ENCODE measurements around the gene PRM2. TPM values are rescaled to one million over a fixed set of nuclear protein-coding genes. Genes with fewer than 3 reads are reported as not detected.

PRM2 gene
- total RNA-seq, 2 donors from 2014 or later: 343 TPM; not detected in 1

DNA sequence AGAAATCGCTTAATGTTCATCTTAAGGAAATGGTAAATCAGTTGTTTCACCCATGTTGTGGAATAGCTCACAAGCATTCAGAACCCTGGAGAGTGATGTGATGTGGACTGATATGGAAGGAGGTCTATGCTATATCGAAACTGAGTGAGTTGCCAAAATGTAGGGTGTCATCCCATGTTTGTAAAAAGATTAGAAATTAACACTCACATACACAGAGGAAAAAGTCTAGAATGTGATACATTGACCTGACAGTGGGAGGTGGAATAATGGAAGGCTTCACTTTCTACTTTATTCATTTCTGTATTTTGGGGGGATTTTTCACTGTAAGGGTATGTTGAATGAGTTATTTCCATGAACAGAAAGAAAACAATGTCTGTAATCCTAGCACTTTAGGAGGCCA is 9.6 kb upstream of the PRM2 start:
- no peak for DNase-seq (ENCODE audit: low spot score)
- H3K27ac ChIP-seq: no peak overlapping the region
- no peaks in the 10 kb centered on the region for H3K27me3 ChIP-seq (replicated peaks; ENCODE audit: insufficient read depth)
- WGBS: 82% methylated on average over 2 of the region's 2 CpGs
- no peak overlapping the region for H3K4me3 ChIP-seq
- TF ChIP-seq POLR2AphosphoS5 (IDR thresholded peaks at IDR 0.05) (no peak), POLR2A (IDR thresholded peaks at IDR 0.05) (no peak)
- TF ChIP-seq, protein P1, sequence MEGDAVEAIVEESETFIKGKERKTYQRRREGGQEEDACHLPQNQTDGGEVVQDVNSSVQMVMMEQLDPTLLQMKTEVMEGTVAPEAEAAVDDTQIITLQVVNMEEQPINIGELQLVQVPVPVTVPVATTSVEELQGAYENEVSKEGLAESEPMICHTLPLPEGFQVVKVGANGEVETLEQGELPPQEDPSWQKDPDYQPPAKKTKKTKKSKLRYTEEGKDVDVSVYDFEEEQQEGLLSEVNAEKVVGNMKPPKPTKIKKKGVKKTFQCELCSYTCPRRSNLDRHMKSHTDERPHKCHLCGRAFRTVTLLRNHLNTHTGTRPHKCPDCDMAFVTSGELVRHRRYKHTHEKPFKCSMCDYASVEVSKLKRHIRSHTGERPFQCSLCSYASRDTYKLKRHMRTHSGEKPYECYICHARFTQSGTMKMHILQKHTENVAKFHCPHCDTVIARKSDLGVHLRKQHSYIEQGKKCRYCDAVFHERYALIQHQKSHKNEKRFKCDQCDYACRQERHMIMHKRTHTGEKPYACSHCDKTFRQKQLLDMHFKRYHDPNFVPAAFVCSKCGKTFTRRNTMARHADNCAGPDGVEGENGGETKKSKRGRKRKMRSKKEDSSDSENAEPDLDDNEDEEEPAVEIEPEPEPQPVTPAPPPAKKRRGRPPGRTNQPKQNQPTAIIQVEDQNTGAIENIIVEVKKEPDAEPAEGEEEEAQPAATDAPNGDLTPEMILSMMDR (IDR thresholded peaks at IDR 0.05): no peak
- H3K4me1 ChIP-seq (replicated peaks): no peaks in the 10 kb centered on the region
- no peaks in the 10 kb centered on the region for H3K9me3 ChIP-seq
- no peaks in the 10 kb centered on the region for H3K36me3 ChIP-seq
- intact Hi-C loops (cut with DNase I): no loop called here

DNA sequence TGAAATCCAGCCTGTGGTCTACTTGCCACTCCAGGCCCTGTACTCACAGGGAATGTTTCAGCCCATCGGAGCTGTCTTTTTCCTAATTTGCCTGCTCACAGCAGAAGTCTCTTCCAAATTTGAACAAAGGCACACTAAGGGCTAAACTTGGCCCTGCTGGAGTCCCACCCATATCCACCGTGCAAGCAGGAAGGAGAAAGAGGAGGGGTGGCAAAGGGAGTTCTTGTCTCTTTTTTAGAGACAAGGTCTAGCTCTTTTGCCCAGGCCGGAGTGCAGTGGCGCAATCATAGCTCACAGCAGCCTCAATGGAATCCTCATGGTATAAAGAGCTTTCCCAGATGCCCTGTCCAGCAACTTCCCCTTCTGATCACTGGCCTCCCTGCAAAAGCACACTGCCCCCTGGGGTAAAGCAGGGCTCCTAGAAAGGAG is 7.6 kb upstream of the PRM2 start:
- Histone ChIP-seq H3K36me3 (no peaks in the 10 kb centered on the region), H3K27me3 (replicated peaks; ENCODE audit: insufficient read depth) (no peaks in the 10 kb centered on the region), H3K27ac (no peak overlapping the region), H3K4me1 (replicated peaks) (no peaks in the 10 kb centered on the region), H3K4me3 (no peak overlapping the region), H3K9me3 (no peaks in the 10 kb centered on the region)
- DNase-seq (ENCODE audit: low spot score): no peak
- intact Hi-C loops (cut with DNase I): no loop called here
- 48% methylated on average over 4 of the region's 4 CpGs for WGBS
- no peak for TF ChIP-seq POLR2A (IDR thresholded peaks at IDR 0.05)
- no peak for TF ChIP-seq POLR2AphosphoS5 (IDR thresholded peaks at IDR 0.05)
- TF ChIP-seq, protein P1 (IDR thresholded peaks at IDR 0.05): no peak

DNA sequence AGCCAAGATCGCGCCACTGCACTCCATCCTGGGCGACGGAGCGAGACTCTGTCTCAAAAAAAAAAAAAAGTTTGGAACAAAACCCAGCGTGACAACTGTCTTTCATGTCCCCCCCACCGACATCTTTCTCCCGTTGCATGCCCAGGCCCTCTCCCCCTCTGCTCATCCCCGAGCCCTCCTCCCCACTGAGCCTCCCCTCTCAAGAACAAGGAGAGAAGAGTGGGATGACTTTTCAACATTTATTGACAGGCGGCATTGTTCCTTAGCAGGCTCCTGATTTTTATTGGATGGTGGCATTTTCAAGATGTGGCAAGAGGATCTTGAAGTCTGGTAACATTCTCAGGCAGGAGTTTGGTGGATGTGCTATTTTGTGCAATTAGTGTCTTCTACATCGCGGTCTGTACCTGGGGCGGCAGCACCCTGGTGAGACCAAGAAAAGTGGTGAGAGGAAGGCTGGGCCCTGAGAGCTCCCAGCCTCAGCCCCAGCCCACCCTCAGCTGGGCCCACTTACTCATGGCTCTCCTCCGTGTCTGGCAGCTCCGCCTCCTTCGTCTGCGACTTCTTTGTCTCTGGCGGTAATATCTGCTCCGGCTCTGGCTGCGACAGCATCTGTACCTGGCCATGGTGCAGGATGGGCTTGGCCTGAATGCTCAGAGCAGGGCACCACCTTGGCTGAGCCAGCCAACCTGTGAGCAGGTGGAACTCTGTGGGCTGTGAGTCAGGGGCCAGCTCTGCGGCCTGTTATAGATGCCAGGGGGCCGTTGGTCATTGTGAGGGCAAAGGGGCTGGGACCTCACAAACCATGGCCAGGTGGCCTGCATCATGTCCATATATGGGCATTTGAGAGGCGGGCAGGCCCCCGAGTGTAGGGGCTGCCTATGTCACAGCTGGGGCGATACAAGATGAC is 4.6 kb upstream of the PRM2 start, which contains the start of gene PRM1:
Gene PRM1, minus strand, starts transcription at position 715 of the 907 bp plus-strand sequence. Its CDS starts 92 bp downstream, at position 623.
- H3K36me3 ChIP-seq: no peaks in the 10 kb centered on the region
- intact Hi-C loops (cut with DNase I): no loop called here
- H3K27me3 ChIP-seq (replicated peaks; ENCODE audit: insufficient read depth): no peaks in the 10 kb centered on the region
- no peak within 1 kb of the TSS for H3K4me3 ChIP-seq
- no peak for DNase-seq (ENCODE audit: low spot score)
- WGBS: 86% methylated on average over 25 of the region's 25 CpGs
- no peak within 1 kb of the TSS for H3K27ac ChIP-seq
- TF ChIP-seq POLR2A (IDR thresholded peaks at IDR 0.05) (no peak), POLR2AphosphoS5 (IDR thresholded peaks at IDR 0.05) (no peak)
- TF ChIP-seq, protein P1 (IDR thresholded peaks at IDR 0.05): no peak
- no peaks in the 10 kb centered on the region for H3K9me3 ChIP-seq
- no peaks in the 10 kb centered on the region for H3K4me1 ChIP-seq (replicated peaks)

DNA sequence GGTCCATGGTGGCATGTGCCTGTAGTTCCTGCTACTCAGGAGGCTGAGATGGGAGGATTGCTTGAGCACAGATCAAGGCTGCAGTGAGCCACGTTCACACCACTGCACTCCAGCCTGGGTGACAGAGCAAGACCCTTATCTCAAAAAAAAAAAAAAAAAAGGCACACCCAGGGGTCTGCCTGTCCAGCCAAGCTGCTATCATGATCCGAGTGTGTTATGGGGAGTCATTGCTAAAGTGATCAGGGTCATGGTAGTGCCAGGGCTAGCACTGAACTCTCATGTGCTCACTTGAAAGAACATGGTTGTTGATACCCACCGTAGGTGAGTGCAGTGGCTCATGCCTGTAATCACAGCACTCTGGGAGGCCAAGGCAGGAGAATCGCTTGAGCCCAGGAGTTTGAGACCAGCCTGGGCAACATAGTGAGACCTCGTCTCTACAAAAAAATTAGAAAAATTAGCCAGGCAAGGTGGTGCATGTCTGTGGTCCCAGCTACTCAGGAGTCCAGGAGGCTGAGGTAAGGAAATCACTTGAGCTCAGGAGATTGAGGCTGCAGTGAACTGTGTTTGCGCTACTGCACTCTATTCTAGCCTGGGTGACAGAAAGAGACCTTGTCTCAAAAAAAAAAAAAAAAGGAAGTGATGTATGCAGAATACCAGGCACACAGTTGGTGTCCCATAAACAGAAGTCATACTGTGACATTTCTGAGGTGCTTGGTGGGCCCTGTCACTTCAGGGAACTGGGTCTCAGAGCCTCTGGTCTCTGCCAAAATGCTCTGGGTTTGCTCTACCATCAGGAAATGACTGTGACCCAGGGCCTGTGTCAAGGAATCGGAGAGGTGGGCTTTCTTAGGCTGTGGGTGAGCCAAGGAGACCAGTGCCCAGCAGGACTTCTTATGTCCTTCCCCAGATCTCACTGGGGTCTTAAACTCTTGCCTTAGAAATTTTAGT is 2.7 kb upstream of the PRM2 start:
- Histone ChIP-seq H3K4me3 (no peak overlapping the region), H3K27ac (no peak overlapping the region), H3K27me3 (replicated peaks; ENCODE audit: insufficient read depth) (no peaks in the 10 kb centered on the region), H3K9me3 (no peaks in the 10 kb centered on the region), H3K36me3 (no peaks in the 10 kb centered on the region), H3K4me1 (replicated peaks) (no peaks in the 10 kb centered on the region)
- intact Hi-C loops (cut with DNase I): no loop called here
- TF ChIP-seq POLR2A (IDR thresholded peaks at IDR 0.05): no peak
- TF ChIP-seq POLR2AphosphoS5 (IDR thresholded peaks at IDR 0.05): no peak
- TF ChIP-seq, protein P1 (IDR thresholded peaks at IDR 0.05): no peak
- no peak for DNase-seq (ENCODE audit: low spot score)
- 87% methylated on average over 7 of the region's 7 CpGs for WGBS

Measured in prostate gland (tissue), 2 donors.